T follicular helper cell (primary cell): ENCODE results near the gene RAD51B.

Experiments
- DNase-seq: peaks from one replicate; pipeline ENCODE4 v3.0.0-alpha.2; 2020; ENCODE audit warnings: low read depth

The RAD51B gene

DNA sequence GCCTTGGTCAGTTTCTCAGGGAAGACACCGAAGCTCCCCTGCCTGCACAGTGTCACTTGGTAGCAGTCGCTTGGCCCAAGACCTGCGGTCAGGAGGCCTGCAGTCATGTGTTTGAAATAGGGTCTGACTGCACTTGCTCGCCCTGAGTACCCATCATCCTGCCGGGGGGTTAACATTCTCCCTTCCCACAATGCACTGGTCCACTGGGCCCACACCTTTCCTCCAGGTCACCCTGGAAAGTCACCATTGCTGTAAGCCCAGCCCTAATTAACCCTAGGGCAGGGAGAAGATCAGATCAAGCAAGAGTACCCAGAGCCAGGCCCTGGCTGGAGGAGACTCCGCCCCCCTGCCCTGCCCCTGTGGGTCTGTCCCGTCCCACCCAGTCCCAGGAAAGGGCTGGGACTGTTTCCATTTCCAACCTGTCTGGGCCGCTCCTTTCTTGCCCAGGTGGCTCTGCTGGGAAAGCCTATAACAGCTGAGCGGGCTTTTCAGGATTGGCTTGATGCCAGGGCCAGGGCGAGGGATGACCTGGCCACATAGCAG is 886.2 kb downstream of the RAD51B start:
- no peak for DNase-seq

DNA sequence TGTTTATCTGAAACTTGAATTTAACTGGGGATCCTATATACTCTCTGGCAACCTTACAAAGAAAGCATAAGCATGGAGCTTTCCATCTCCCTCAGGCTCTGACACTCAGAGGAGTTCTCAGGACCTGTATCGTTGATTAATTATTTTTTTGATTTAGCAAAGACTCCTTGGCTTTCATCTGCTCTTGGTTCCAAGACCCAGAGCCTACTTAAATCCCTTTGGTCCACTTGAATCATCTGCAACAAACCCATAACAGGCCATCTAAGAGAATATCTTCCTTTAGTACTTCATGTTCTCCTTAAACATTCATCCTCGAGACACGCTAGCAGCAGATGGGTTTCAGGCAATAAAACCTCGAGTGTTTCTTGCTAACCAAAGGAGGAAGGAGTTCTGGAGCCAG is 887.9 kb downstream of the RAD51B start:
- DNase-seq, result no peak

DNA sequence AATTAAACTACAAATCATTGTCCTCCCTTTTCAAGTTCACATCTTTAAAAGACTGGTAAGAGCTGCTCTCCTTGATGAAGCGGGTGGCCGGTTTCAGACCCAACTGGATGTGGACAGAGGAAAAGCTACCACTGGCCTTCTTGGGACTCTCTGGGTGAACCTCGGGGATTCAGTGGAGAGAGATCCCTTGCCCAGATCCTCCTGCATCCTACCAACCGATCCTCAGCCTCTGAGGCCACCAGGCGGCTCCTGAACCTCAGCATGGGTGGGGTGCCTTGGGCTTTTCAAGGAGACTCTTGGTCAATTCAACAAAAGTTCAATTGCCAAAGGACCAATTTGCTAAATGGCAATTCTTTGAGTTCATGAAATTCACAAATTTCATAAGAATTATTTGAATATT is 888.8 kb downstream of the RAD51B start:
- DNase-seq, result no peak

DNA sequence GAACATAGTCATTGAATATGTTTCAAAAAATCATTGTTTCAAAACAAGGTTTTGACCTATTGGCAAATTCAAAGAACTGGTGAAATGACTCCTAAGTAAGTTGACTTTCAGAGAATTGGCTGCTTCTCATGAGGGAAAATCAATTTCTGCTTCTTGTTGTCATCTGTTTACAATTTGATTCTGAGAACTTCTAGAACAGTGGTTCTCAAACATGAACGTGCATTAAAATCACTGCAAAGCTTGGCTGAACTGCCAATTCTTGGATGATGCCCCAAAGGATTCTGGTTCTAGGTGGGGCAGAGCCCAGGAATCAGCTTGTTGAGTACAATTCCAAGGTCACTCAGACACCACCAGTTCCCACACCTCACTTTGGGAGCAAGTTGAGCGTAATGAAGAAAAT is 889.4 kb downstream of the RAD51B start:
- DNase-seq, result no peak

DNA sequence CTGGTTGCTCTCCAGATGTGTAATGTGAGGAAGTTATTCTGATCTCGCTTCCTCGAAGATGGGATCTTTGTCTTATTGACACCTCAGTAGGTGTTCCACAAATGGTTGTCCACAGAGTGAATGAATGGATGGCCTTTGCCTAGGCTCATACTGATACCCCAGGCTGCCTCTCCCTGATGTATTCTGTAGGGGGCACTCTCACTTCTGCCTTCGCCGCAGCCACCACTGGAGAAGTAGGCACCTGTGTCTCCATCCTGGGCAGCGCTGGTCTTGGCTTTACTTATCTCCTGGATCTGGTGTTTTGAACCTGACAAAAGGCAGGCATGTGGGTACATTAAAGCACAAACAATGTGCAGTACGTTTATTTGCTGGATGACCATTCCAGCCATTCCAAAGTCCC is 891.2 kb downstream of the RAD51B start:
- DNase-seq, result no peak

DNA sequence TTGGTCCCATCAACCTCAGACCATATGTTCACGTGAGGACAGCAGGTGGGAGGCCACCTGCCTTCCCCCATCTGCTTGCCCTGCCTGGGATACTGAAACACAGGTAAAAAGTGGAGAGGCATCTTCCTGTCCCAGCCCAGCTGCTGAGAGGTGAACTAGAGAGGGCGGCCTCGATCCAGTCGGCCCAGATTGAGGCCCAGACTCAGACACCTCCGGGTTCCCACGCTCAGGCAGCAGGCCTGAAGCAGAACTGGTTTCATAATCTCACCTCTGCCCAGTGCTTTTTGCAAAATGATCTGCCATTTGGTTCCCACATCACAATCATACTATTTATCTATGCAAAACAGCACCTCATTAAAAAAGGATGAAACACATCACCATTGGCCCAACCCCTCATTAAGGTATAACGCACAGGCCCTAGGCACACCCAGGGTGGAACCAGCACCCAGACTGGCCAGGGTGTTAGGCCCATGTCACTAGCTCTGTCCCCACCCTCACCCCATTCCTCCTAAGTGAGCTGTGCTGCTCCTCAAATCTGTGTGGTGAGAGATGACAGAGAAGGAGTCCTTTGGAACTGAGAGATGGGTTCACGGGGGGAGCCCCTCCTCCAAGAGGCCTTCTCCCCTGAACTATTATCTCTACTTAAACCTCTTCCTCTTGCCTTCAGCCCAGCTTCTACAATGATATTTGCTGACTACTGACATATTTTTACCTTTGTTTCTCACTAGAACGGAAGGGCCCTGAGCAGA is 892.2 kb downstream of the RAD51B start:
- DNase-seq, result no peak

DNA sequence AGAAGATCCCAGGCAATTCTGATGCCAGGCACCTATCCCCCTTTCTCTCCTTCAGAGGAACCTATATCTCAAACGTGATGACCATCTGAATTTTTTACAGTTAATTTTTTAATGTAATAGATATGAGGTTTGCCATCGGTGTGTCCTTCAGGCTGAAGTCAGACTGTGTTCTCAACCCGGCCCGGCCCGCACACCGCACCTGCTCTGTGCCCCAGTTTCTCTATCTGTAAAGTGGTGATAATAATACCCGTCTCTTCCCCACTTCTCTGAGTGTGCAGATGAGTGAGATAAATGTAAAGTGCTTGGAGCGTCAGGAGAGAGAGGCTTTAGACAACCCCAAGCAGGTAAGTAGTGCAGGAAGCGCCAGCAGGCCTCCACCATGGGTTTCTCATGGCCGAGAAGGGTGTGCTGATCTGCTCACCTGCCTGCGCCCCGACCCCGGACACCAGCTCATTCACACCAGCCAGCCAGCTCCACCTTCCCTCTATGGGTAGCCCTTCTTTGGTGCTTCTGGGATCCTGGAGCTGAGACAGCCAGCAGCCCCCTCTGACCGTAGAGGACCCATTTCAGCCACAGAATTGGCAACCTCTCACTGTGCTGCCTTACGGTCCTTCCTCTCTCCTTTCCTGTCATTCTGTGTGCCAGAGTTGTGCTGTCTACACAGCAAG is 893.3 kb downstream of the RAD51B start:
- no peak for DNase-seq

DNA sequence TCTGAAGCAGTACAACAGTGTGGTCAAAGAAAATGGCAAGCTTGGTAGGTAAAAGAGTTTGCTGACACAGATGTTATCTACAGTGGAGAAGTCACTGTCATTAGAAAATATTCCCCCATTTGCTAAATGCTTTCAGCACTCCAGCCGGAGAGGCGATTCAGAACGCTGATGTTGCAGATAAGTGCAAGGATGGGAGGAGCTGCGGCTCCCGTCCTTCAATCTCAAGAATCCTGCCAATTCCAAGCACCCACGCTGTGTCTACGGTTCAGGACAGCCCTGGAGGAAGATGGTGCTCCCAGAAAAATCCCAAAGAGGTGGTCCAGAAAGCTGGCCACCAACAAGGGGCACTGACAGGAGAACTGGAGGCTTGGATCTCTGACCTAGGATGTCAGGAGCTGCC is 894.2 kb downstream of the RAD51B start:
- DNase-seq, result no peak

DNA sequence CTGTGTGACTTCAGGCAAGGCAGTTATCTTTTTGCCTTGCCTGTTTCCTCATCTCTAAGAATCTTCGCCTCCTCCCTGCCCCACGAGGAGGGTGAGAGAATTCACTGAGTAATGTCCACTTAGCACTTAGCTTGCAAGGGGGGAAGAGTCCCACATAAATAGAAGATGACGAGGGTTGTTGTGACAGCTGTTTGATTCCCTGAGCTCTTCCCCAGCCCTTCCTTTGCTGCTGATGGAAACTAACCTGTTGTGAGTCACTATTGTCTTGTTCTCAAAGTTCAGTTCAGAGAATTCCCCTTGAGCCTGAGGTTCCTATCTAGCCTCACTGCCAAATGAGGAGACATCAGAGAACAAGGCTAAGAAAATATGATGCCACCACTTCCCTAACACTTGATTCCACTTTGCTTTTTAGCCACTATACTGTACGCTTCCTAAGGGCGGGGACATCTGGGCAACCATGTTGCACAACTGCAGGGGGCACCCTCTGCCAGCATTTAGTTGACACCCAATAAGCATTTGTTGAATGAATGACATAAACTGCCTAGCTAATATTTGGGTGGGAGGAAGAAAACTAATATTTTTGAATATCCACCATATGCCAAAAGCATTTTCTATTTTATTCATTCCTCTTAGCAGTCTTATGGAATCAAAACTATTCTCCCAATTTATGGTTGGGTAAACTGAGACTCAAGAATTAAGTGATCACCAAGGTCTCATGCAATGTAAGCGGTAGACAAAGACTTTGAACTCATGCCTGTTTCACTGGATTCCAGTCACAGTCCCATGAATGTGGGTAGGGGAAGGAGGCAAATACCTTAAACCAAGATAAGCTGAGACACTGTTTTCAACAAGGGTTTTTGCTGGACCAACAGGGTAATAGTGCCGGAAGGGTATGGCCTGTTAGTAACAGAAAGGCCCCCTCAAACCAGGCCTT is 895.7 kb downstream of the RAD51B start:
- no peak for DNase-seq

DNA sequence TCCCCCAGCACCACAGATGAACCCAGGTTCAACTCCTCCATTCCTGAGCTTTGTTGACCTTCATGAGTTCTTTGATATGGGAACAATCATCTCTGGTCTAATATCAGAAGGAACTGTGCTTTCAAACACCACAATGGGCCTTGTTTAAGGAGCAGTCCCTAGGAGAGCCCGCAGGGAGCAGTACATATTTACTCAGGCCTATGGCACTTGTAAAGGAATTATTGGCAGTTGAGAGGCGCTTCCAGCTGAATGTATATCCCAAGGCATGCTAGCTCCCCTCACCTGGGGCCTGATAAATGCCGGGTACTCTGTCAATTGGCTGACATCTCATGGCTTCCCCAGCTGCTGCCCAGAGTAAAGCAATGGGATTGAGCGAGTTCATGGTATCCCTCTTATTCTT is 897.1 kb downstream of the RAD51B start:
- DNase-seq, result no peak

DNA sequence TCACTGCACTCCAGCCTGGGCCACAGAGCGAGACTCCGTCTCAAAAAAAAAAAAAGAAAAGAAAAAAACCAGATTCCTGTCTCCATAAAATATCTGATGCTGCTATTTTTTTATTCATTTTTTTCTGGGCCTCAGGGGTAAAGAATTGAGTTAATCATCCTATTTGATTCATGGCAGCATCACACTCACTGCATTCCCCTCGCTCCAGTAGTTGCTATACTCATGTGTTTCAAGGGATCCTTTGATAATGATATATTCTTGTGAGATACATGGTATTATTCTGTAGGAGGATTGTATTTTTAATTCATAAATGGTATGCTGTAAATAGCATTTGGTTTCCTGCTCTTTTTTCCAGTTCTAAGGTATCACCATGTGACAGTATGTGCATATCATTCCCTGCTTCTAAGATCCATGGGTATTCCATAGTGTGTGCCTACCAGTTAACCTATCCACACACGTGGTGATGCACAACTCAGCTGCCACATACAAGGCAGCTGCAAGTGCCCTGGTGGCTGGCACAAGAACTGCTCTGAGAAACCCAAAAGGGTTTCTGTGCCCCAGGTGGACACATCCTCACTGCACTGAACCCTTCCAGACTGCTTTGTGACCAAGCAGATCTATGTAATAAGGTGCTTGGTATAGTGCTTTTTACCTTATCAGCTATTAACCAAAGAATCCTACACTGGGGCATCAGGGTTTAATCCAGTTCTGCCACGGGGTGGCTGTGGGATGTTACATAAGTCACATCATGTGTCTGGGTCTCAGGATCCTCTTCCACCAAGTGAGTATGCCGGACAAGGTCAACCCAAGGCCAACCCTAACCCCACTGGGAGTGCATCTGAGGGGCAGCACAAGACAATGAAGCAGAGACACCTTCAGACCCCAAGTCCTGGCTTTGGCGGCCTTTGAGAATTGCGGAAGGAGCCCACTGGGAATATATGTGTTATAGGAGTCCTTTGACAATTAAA is 898.7 kb downstream of the RAD51B start:
- no peak for DNase-seq

DNA sequence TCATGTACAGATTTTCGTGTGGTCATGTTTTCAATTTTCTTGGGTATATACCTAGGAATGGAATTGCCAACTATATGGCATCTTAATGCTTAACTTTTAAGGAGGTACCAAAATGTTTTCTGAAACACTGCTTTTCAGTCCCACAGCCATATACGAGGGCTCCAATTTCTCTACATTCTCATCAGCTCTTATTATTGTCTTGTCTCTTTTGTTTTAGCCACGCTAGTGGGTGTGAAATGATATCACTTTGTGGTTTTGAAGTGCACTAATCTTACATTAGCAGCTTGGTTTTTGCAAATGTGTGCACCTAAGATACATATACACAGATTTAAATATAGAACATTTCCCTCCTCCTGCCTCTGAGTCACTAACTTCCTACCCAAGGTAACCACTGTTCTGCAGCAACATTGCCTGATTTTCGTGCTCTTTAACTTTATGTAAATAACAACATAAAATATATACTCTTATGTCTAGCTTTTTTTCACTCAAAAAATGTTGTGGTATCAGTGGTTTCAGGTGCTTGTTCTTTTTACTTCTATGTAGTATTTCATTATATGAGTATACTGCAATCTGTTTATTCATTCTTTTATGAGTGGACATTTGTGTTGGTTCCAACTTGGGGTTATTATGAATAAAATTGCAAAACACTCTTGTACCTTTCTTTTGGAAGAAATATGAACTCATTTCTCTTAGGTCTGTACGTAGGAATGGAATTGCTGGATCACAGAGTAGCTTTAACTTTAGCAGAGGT is 900.2 kb downstream of the RAD51B start:
- no peak for DNase-seq

DNA sequence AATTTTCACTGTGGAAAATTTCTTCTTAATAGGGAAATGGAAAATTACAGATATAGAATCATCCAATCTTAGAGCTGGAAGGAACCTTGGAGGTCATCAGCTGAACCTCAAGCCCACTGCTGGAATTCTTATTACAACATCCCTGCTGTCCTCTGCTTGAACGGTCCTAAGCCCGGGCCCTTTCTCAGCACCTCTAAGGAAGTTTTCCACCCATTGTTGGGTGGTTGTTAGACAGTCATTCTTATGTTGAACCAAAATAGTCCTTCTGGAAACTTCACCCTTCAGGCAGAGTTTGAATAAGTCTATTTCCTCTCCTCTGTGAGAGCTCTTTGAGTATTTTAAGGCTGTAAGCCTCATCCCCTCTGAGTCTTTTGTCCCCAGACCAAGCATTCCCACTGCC is 902.6 kb downstream of the RAD51B start:
- no peak for DNase-seq

DNA sequence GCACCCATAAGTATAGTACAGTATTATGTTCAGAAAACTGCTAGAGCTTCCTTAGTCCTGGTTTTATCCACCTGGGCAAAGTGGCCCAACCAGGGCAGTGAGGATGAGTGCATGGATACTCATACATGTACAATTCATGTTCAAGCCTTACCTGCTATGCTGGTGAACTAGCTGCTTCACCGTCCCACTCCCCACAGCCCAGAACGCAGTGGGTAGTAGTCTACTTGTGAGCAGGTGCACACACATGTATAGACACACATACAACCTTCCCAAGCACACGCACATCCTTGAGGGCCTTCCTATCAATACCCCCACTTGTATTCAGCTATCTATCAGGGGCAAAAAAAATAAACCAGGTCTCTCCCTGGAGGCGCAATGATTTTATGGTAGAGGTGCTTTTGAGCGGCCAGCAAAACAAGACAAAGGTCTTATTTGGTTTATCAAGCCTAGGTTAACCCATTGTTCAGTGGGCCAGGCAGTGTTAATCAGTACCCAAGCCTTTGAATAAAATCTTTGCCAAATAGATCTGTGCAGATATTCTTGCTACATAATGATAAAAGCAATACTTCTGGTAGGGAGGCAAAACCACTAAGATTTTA is 903.5 kb downstream of the RAD51B start:
- DNase-seq, result no peak

DNA sequence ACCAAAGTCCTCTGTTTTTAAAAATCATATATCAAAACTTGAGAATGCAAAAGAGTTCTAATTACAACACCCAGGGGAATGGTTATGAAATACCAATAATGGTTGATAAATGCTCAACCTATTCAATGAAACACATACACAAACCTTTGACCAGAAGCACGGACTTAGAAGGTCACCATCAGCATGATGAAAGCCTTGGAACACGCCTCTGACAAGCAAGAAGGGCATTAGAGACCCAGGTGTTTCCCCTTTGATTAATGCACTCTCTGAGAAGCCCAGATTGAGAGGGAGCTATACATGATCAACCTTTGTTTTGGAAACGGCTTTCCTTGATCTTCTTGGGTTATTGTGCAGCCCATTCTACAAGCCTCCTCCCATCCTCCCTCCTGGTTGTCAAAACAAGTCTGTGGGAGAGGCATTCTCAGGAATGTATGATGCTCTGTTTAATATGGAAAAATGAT is 904.3 kb downstream of the RAD51B start:
- DNase-seq, result no peak

DNA sequence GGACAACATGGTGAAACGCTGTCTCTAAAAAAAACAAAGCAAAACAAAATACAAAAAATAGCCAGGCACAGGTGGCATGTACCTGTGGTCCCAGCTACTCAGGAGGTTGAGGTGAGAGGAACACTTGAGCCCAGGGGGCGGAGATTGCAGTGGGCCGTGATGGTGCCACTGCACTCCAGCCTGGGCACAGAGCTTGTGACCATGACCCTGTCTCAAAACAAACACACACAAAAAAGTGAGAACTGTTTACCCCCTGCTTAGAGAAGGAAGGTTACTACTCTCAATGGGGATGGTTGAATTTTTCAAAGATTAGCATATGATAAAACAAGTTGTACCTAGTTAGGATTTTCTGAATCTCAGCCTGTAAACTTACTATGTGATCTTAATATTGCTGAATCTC is 905.3 kb downstream of the RAD51B start:
- no peak for DNase-seq

DNA sequence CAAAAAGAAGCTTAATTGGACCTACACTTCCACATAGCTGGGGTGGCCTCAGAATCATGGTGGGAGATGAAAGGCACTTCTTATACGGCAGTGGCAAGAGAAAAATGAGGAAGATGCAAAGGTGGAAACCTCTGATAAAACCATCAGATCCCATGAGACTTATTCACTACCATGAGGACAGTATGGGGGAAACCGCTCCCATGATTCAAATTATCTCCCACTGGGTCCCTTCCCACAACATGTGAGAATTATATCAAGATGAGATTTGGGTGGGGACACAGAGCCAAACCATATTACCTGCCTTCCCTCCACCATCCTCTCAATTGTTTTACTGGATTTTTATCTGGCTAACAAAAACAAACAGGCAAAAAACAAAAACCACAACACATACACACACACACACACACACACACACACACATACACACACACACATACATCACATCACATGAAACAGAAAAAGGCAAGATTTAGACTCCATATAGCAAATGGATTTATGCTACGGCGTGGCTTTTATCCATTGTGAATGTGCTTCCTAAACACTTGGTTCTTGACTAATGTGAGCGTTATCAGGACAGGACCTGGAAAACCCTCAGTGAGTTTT is 906.6 kb downstream of the RAD51B start:
- DNase-seq, result no peak

DNA sequence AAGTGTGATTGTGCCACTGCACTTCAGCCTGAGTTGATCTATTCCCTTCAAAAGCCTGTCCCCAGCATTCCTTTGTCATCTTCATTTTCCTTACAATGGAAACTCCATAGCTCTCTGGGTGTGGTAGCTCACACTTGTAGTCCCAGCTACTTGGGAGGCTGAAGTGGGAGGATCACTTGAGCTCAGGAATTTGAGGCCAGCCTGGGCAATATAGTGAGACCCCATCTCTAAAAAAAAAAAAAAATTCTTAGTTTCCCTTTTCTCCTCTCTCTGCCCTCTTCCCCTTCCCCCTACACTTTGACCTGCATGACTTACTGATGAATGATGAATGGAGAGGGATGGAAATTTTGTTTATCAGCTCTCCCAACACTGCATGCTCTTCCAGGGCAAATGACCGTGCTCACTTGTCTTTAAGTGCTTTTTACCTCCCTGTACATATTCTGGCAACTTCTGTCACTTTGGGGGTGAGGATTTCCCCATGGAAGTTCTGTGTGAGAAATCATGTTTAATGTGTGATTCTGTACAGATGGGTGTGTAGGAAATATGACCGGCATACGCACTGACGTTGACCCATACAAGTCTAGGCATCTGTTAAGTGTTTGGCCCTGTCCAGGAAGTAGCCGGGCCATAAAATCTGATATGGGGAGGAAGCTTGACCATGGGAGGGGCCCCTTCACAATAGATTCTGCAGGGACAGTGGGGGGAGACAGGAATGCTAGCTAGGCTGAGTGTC is 907.9 kb downstream of the RAD51B start:
- DNase-seq, result no peak
